Immature natural killer cell (primary cell): ENCODE measurements around the gene APC2. TPM values are rescaled to one million over a fixed set of nuclear protein-coding genes. Genes with fewer than 3 reads are reported as not detected.
"Not testable (repeated sequence)": the region's sequence is repeated elsewhere in the genome, so short reads cannot be mapped to it uniquely, and the experiment has no call there.

Experiments used
- DNase-seq, 3 donors: peaks; one replicate each; pipeline ENCODE4 v3.0.0; 2022; ENCODE audit warnings: mixed read lengths in 1 of 3
- H3K27ac Mint-ChIP-seq, 6 donors: one replicate each; pipeline ENCODE4 v1.8.0; 2020; ENCODE audit warnings: mixed read lengths in 6 of 6, mild to moderate bottlenecking in 5 of 6, inconsistent platforms in 4 of 6, moderate library complexity in 3 of 6
- H3K27me3 Mint-ChIP-seq, 3 donors: one replicate each; pipeline ENCODE4 v1.8.0; 2020 to 2021; ENCODE audit warnings: low read depth in 3 of 3, mild to moderate bottlenecking in 3 of 3, mixed read lengths in 3 of 3, moderate library complexity in 3 of 3, inconsistent platforms in 1 of 3
- H3K36me3 Mint-ChIP-seq, 3 donors: one replicate each; pipeline ENCODE4 v1.8.0; 2020; ENCODE audit warnings: mixed read lengths in 3 of 3, inconsistent platforms in 2 of 3, mild to moderate bottlenecking in 2 of 3
- H3K4me1 Mint-ChIP-seq, 2 donors: one replicate each; pipeline ENCODE4 v1.8.0; 2020; ENCODE audit warnings: inconsistent platforms in 2 of 2, mild to moderate bottlenecking in 2 of 2, mixed read lengths in 2 of 2, moderate library complexity in 1 of 2
- H3K4me3 Mint-ChIP-seq, 5 donors: one replicate each; pipeline ENCODE4 v1.8.0; 2020; ENCODE audit warnings: mild to moderate bottlenecking in 5 of 5, mixed read lengths in 5 of 5, inconsistent platforms in 3 of 5, moderate library complexity in 3 of 5
- H3K9me3 Mint-ChIP-seq, 6 donors: one replicate each; pipeline ENCODE4 v1.8.0; 2020; ENCODE audit warnings: mild to moderate bottlenecking in 6 of 6, mixed read lengths in 6 of 6, inconsistent platforms in 4 of 6, moderate library complexity in 3 of 6
- polyA plus RNA-seq, 3 donors: library from polyadenylated mRNA; unstranded; fragments of 300-500 nt; fragmentation: Illumina TruSeq; gene quantifications; one replicate each; pipeline ENCODE4 v1.2.3, GENCODE V29; 2021

APC2 gene
- polyA plus RNA-seq, 3 donors from 2014 or later, result 0.06 TPM; not detected in 2

DNA sequence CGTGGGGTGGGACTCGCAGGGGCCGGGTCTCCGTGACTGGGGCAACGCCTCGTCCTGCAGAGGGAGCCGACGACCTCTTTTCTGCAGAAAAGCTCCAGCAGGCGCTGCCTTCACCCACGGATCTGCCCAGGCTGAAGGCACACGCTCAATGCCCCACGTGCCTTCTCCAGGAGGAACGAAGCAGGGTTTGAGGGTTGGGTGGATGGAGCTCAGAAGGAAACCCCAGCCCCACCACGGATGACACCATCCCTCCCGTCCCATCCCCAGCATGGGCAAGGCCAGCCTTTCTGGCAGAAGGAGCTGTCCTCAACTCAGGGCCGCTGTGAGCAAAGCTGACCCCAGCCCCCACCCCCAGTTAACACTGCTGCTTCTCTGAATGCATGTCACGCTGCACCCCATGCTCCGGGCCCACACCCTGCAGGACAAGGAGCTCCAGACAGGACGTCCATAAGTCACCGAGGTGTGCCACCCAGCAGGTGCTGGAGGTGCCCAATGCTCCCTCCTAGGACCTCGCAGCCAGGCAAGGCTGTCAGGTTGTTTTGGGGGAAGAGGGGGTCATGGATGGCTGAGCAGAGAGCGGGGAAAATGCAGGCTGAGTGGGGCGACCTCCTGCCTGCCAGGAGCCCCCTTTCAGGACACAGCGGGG is 21.7 kb downstream of the APC2 start:
- no peak overlapping the region for H3K27ac Mint-ChIP-seq
- H3K4me3 Mint-ChIP-seq, result no peak overlapping the region
- DNase-seq, result no peak
- peaks cover 0 to 12% of the 10 kb centered on the region in 2 donors for H3K4me1 Mint-ChIP-seq
- H3K36me3 Mint-ChIP-seq, result no peaks in the 10 kb centered on the region
- peaks cover 2 to 19% (median 4%) of the 10 kb centered on the region in 3 donors for H3K27me3 Mint-ChIP-seq
- peaks cover 0 to 2% (median 0%) of the 10 kb centered on the region in 6 donors for H3K9me3 Mint-ChIP-seq

DNA sequence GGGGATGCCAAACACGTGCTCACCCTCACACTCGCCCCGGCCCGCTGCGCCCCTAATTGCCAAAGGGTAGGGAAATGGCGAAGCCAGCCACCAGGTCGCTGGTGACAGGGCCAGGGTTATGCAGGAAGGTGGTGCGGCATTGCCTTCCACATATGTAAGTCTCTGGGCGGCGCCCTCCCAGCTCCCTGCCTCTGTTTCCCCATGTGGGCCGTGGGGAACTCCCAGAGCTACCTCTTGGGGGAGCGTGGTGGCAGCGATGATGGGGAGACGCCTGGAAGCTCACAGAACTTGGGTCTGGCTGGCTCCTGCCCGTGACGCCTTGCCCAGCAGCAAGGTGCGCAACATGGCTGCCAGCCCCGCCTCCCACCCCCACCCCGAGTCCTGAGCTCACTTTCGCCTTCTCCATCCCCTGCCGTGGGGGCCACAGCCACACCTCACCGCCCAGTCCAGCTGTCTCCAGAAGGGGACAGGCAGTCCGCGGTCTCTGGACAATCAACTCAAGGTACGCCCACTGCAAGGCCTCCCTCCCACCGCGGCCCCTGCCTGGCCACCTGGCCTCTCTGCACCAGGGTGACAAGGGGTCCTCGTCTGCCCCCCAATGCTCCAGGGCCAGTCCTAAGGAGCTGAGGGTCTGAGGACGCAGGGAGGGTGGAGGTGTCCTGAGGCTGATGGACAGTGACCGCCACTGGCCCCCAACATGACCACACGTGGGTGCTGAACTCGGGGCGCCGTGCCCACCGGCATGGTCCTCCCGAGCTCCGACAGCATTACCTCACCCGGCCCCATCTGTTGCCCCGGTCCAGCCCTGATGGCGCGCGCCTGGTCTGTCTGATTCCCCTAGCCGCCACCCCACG is 22.5 kb downstream of the APC2 start:
- peaks cover 0 to 18% of the 10 kb centered on the region in 2 donors for H3K4me1 Mint-ChIP-seq
- H3K4me3 Mint-ChIP-seq, result peak overlapping the region in 1 of 5 donors; percentile 39
- no peak overlapping the region for H3K27ac Mint-ChIP-seq
- DNase-seq, result no peak
- peaks cover 0 to 2% (median 0%) of the 10 kb centered on the region in 6 donors for H3K9me3 Mint-ChIP-seq
- peaks cover 2 to 16% (median 4%) of the 10 kb centered on the region in 3 donors for H3K27me3 Mint-ChIP-seq
- peaks cover 0 to 5% (median 0%) of the 10 kb centered on the region in 3 donors for H3K36me3 Mint-ChIP-seq

DNA sequence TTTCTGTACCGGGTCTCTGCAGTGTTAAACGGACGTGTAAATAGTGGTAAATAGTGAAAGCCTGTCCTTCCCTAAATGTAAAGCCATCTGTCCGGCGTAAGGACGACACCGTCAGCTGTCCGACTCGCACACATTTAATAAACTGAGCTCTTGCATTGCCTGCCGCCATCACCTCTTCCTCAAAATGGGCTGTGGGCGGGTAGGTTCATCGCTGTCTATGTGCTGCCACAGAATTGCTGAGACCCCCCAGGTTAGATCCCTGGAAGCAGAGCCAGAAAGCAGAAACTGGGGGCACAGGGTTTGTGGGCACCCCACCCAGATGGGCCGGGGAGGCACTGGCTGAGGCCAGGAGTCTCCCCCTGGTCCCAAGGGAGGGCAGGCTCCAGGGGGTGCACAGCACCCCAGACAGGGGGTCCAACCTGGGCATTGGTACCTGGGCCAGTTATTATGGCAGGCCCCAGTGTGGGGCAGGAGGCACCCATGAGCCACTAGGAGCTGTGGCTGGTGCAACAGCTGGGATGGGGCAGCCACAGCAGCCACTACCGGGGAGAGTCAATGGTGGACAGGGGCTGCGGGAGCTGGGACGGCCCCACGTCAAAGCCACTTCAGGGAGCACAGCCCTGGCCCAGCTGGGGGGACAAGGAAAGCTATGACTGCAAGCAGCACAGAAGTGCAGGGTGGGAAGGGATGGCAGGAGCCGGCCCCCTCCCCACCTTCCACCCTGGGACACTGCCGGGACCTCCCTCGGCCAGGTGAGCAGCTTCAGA is 23.3 kb downstream of the APC2 start:
- H3K9me3 Mint-ChIP-seq, result peaks cover 0 to 2% (median 0%) of the 10 kb centered on the region in 6 donors
- H3K4me1 Mint-ChIP-seq, result peaks cover 0 to 25% of the 10 kb centered on the region in 2 donors
- peaks cover 0 to 6% (median 0%) of the 10 kb centered on the region in 3 donors for H3K36me3 Mint-ChIP-seq
- H3K27me3 Mint-ChIP-seq, result peaks cover 2 to 13% (median 3%) of the 10 kb centered on the region in 3 donors
- peak overlapping the region in 3 of 5 donors; percentile 15 to 48 (median 39) for H3K4me3 Mint-ChIP-seq
- no peak overlapping the region for H3K27ac Mint-ChIP-seq
- DNase-seq, result no peak

DNA sequence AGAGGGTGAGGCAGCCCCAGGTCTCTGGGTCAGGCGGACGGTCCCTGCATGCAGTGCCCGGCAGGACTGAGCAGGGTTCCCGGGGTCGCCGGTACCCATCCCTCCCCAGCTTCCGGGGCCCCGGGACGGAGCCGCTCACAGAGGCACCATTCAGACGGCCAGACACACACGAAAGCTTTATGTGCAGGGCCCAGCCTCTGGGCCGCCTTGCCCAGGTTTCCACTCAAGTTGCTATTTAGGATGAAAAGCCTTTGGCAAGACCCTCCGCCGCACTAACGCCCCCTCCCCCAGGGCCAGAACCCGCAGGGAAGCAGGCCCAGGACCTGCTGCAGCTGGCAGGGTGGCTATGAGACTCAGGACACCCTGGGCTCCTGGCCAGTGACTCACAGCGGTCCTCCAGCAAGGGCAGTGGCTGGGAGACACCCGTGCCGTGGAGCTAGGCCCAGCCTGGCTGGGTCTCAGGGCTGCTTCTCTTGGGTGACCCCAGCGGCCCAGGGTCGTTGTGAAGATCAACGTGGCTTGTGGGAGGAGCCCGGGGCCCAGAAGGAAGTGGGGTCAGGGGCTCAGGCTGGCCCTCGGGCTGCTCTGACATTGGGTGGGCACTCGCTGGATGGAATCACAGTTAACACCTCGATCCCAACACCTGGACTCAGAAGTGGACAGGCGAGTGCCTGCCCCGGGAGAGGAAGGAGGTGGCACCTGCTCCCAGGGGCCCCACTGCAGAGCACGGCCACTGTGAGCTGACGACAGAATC is 24.3 kb downstream of the APC2 start:
- peaks cover 4 to 14% (median 5%) of the 10 kb centered on the region in 3 donors for H3K27me3 Mint-ChIP-seq
- no peak overlapping the region for H3K4me3 Mint-ChIP-seq
- peaks cover 0 to 9% (median 0%) of the 10 kb centered on the region in 3 donors for H3K36me3 Mint-ChIP-seq
- H3K9me3 Mint-ChIP-seq, result peaks cover 0 to 2% (median 0%) of the 10 kb centered on the region in 6 donors
- DNase-seq, result no peak
- H3K27ac Mint-ChIP-seq, result no peak overlapping the region
- H3K4me1 Mint-ChIP-seq, result peaks cover 4 to 29% of the 10 kb centered on the region in 2 donors

DNA sequence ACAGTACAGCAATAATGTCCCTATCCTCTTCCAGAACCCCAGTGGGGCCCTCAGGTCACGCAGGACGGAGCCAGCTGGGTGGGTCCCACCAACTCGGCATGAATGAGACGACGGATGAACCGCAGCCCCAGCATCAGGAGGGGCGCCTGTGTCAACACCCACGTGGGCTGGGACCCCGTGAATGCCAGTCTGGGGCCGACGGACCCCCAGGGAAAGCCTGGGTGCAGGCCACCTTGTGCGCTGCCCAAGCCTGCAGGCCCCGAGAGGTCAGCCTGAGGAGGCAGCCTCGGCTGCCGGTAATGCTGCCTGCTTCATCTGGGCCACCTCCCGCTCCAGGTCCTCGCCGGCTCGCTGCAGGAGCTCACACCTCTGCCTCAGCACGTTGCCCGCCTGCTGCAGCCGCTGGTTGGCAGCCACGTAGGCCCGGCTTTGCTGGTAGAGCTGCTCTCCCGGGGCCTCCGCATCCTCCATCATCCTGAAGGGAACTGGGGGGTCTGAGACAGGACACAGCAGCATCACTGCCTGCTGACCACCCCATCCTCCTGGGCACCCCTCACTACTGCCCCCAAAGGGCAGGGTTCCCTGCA is 24.9 kb downstream of the APC2 start:
- Mint-ChIP-seq H3K36me3 (peaks cover 0 to 9% (median 0%) of the 10 kb centered on the region in 3 donors), H3K4me3 (no peak overlapping the region), H3K27ac (no peak overlapping the region), H3K27me3 (peaks cover 5 to 16% (median 10%) of the 10 kb centered on the region in 3 donors), H3K4me1 (peaks cover 9 to 31% of the 10 kb centered on the region in 2 donors), H3K9me3 (peaks cover 0 to 2% (median 0%) of the 10 kb centered on the region in 6 donors)
- no peak for DNase-seq

DNA sequence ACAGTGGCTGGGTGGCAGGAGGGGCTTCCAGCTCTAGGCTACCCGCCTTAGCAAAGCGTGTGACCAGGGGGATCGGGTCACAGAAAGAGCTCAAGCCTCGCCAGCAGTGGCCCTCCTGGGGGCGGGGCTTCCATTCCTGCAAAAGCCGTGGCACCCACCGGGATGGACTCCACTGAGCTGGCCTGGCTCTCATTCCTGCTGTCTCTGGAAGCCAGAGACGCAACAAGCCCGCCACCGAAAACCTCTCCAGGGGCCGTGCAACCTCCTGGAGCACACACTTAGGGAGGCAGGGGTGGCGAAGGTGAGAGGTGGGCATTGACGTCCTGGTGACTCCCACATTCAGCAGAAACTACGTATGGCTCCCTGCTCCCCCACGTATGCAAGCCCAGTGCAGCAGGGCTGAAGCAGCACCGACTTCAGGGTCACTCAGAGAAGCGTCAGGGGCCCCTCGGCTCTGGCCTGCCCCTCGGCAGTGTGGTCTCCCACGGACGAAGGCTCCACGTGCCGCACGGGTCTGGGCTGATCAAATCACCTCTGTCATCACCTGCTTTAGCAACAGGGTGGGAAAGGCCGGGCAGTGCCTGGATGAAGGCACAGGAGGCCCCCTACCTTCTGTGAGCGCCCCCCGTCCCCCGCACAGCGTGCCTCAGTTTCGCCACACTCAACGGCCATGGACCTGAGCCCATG is 26.0 kb downstream of the APC2 start:
- peaks cover 9 to 28% of the 10 kb centered on the region in 2 donors for H3K4me1 Mint-ChIP-seq
- H3K27ac Mint-ChIP-seq, result no peak overlapping the region
- no peak overlapping the region for H3K4me3 Mint-ChIP-seq
- no peak for DNase-seq
- peaks cover 0 to 2% (median 0%) of the 10 kb centered on the region in 6 donors for H3K9me3 Mint-ChIP-seq
- H3K27me3 Mint-ChIP-seq, result peaks cover 5 to 12% (median 10%) of the 10 kb centered on the region in 3 donors
- H3K36me3 Mint-ChIP-seq, result peaks cover 0 to 9% (median 0%) of the 10 kb centered on the region in 3 donors

DNA sequence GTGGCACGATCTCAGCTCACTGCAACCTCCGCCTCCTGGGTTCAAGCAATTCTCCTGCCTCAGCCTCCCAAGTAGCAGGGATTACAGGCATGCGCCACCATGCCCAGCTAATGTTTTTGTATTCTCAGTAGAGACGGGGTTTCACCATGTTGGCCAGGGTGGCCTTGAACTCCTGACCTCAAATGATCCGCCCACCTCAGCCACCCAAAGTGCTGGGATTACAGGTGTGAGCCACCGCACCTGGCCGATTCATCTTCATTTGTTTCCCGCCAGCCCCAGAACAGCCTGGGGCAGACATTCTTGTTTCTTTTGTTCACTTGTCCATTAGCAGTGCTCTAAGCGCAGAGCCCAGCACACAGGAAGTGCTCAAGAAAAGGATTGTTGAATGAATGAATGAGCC is 27.1 kb downstream of the APC2 start:
- DNase-seq, H3K9me3 Mint-ChIP-seq, H3K36me3 Mint-ChIP-seq: not testable (repeated sequence)
- Mint-ChIP-seq H3K27me3 (peaks cover 5 to 10% (median 8%) of the 10 kb centered on the region in 3 donors), H3K27ac (peak overlapping the region in 1 of 6 donors; percentile 13), H3K4me3 (peak overlapping the region; percentile 6 to 68 (median 54)), H3K4me1 (peaks cover 9 to 23% of the 10 kb centered on the region in 2 donors)

DNA sequence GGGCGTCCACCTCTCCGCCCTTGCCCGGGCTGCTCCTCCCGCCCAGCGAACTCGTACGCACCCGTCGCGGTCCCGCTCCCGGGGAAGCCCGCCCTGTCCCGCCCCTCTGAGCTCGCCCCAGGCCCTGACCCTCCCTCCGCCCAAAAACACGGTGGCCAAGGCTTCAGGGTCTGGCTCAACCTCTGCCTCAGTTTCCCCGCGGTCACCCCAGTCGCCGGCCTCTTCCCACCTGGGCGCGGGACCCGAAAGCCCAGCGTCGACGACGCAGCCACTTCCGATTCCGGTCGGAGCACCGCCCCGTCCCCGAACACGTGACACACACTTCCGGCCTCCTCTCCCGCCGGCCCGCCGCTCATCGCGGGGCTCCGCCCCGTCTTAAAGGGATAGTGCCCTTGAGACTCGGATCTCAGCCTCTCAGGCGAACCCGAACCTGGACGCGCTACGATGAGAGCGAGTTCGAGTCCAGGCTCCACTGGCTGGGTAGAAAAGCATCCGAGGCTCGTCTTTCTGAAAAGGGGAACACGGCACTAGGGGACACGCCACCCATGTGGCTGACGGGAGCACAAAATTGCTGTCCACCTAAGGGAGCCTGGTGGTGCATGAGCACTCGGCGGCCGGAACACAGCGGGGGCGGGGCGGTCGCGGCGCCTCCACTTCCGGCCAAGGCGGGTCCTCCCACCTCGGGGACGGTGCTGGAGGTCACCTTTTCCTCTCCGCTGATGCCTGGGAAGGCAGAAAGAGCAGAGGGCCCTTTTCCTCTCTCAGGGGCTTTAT is 29.2 kb downstream of the APC2 start, which contains the start of gene C19orf25:
Gene C19orf25 (minus strand): TSS at position 282 of the 774 bp plus-strand sequence. CDS start 312 bp downstream, outside the sequence.
- Mint-ChIP-seq H3K27ac (peak within 1 kb of the TSS; percentile 93 to 98 (median 94)), H3K27me3 (peaks cover 3 to 8% (median 8%) of the 10 kb centered on the region in 3 donors), H3K36me3 (peaks cover 0 to 9% (median 0%) of the 10 kb centered on the region in 3 donors), H3K4me3 (peak within 1 kb of the TSS; percentile 96 to 98 (median 97)), H3K9me3 (peaks cover 0 to 2% (median 0%) of the 10 kb centered on the region in 6 donors), H3K4me1 (peaks cover 9 to 20% of the 10 kb centered on the region in 2 donors)
- DNase-seq, result peak; percentile 88 to 90 (median 89)

DNA sequence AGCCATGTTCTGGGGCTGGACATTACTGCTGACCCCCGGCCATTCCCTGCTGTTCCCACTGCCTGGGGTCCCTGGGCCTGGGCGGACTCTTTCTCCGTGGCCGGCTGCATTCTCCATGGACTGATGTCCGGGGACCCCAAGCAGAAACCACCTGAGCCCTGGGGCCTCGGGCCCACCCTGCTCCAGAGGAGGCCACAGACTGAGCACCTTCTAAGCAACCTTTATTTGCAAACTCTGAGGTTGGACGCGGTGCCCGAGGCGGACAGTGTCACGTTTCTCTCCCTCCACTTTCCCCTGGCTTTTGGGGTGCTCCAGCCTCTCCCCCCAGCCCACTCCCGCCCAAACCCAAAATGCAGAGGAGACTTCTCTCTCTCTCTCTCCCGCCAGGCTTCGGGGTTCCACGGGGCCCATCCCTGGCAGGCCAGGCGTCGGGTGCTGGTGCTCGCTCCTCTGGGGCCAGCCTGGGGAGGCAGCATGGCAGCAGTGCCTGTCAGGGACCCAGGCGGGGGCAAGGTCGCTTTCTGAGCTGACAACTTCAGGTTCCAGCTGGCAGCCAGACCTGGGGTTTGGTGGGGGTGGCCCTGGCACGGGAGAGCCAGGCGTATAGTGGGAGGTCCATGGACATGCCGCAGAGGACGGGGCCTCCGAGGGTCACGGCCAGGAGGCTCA is 31.4 kb downstream of the APC2 start:
- peaks cover 3 to 8% (median 5%) of the 10 kb centered on the region in 3 donors for H3K27me3 Mint-ChIP-seq
- no peak overlapping the region for H3K27ac Mint-ChIP-seq
- H3K9me3 Mint-ChIP-seq, result no peaks in the 10 kb centered on the region
- no peak overlapping the region for H3K4me3 Mint-ChIP-seq
- H3K36me3 Mint-ChIP-seq, result peaks cover 0 to 9% (median 0%) of the 10 kb centered on the region in 3 donors
- H3K4me1 Mint-ChIP-seq, result peaks cover 9 to 19% of the 10 kb centered on the region in 2 donors
- no peak for DNase-seq

DNA sequence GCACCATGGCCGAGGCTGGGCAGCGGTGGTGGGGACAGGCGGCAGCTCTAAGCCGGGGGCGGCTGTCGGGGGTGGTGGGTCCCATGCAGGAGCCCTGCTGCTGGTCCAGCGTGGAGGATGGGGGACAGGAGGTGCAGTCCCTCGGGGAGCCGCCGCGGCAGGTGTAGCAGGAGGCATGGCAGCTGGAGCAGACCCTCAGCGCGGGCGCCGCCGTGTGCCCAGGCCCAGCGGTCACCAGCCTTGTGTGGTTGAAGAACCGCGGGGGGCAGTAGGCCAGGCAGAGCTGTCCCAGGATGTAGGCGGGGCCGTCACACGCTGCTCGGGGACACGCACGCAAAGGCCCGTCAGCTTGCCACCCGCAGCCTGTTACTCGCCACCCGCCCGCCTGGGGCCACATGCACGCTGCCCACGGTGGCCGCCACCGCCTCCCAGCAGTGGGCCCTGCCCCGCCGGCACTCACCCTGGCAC is 32.0 kb downstream of the APC2 start:
- DNase-seq, result no peak
- no peak overlapping the region for H3K27ac Mint-ChIP-seq
- H3K36me3 Mint-ChIP-seq, result peaks cover 0 to 9% (median 0%) of the 10 kb centered on the region in 3 donors
- H3K4me1 Mint-ChIP-seq, result peaks cover 9 to 19% of the 10 kb centered on the region in 2 donors
- no peaks in the 10 kb centered on the region for H3K9me3 Mint-ChIP-seq
- peaks cover 3 to 8% (median 5%) of the 10 kb centered on the region in 3 donors for H3K27me3 Mint-ChIP-seq
- no peak overlapping the region for H3K4me3 Mint-ChIP-seq
